Natural killer cell (primary cell): ENCODE results near the gene NAT10. TPM values are rescaled to one million over a fixed set of nuclear protein-coding genes. Genes with fewer than 3 reads are reported as not detected.
A peak's percentile ranks its signal among the peaks of the same experiment; 100 is the strongest.

Experiments used
- ATAC-seq, 3 donors: fragments of 150-1000 bp in 2 of 3; fragments of 200-7000 bp in 1 of 3; cut with Tn5 transposase; 1 replicate in 1 of 3; 2 replicates in 2 of 3; pipeline ENCODE4 v1.10.0; 2021; ENCODE audit warnings: mild to moderate bottlenecking in 2 of 3, moderate library complexity in 2 of 3
- DNase-seq, 2 donors: peaks; one replicate each; pipeline versions ENCODE4 v3.0.0 to v3.0.0-alpha.2; 2013 to 2021; ENCODE audit warnings: mixed read lengths in 1 of 2
- H3K27ac ChIP-seq: one replicate; pipeline ENCODE4 v1.5.1; 2013; ENCODE audit warnings: mild to moderate bottlenecking, low read length
- H3K27me3 ChIP-seq: one replicate; pipeline ENCODE4 v1.6.1; 2013; ENCODE audit warnings: low read length; ENCODE audit not compliant: control insufficient read depth, insufficient read depth
- H3K36me3 ChIP-seq: one replicate; pipeline ENCODE4 v1.6.1; 2013; ENCODE audit warnings: low read length; ENCODE audit not compliant: control insufficient read depth, insufficient read depth
- H3K4me1 ChIP-seq: one replicate; pipeline ENCODE4 v1.6.1; 2013; ENCODE audit warnings: low read length; ENCODE audit not compliant: control insufficient read depth, insufficient read depth
- H3K4me3 ChIP-seq: one replicate; pipeline ENCODE4 v1.5.1; 2013; ENCODE audit warnings: low read length
- H3K9me3 ChIP-seq: one replicate; pipeline ENCODE4 v1.6.1; 2013; ENCODE audit warnings: low read length; ENCODE audit not compliant: control insufficient read depth, insufficient read depth
- H3K27ac Mint-ChIP-seq, 2 donors: one replicate each; pipeline ENCODE4 v1.8.0; 2022; ENCODE audit warnings: mild to moderate bottlenecking in 2 of 2, mixed read lengths in 2 of 2, moderate library complexity in 1 of 2
- H3K27me3 Mint-ChIP-seq, 2 donors: one replicate each; pipeline ENCODE4 v1.8.0; 2022; ENCODE audit warnings: low read depth in 2 of 2, mixed read lengths in 2 of 2
- H3K36me3 Mint-ChIP-seq: one replicate; pipeline ENCODE4 v1.8.0; 2022; ENCODE audit warnings: mixed read lengths
- H3K4me1 Mint-ChIP-seq, 2 donors: one replicate each; pipeline ENCODE4 v1.8.0; 2022; ENCODE audit warnings: mixed read lengths in 2 of 2
- H3K4me3 Mint-ChIP-seq: one replicate; pipeline ENCODE4 v1.8.0; 2022; ENCODE audit warnings: mild to moderate bottlenecking, moderate library complexity, mixed read lengths
- H3K9me3 Mint-ChIP-seq, 2 donors: one replicate each; pipeline ENCODE4 v1.8.0; 2022; ENCODE audit warnings: mixed read lengths in 2 of 2
- CTCF ChIP-seq: fragments of 200-600 bp; IDR thresholded peaks from one replicate; pipeline ENCODE4 v1.8.0; 2022; ENCODE audit warnings: antibody characterized with exemption
- WGBS: methylation state at CpG from one replicate; pipeline ENCODE4 v1.1.7; 2013; ENCODE audit warnings: missing lambda C conversion rate; ENCODE audit not compliant: insufficient coverage; 5-methylcytosine and 5-hydroxymethylcytosine counted together
- intact Hi-C: fragments of 100-400 bp; cut with micrococcal nuclease; formaldehyde crosslinking; loops from one replicate; pipeline ENCODE4 v1.14.2; 2022
- total RNA-seq, 4 donors: library from RNA; stranded (reverse); fragments of 120-200 nt in 1 of 4; gene quantifications; one replicate each; pipeline versions ENCODE4 v1.2.3 to v1.2.4, GENCODE V29; 2013 to 2022

The NAT10 gene
- total RNA-seq, 3 donors from 2014 or later (not counting 1 experiment from before 2014, with no cell fraction given) = 40.3 to 53.6 (median 42.8) TPM

- no peaks in the 10 kb centered on the region for H3K9me3 Mint-ChIP-seq
- no peak for TF ChIP-seq CTCF
- WGBS = 59% methylated on average over 15 of the region's 16 CpGs
- no peaks in the 10 kb centered on the region for H3K27me3 Mint-ChIP-seq
- no peaks in the 10 kb centered on the region for H3K27me3 ChIP-seq
- no peak overlapping the region for H3K4me3 ChIP-seq
- H3K36me3 ChIP-seq = peaks cover 6% of the 10 kb centered on the region
- H3K27ac Mint-ChIP-seq = no peak overlapping the region
- intact Hi-C loops = no loop called here
- no peaks in the 10 kb centered on the region for H3K36me3 Mint-ChIP-seq
- H3K27ac ChIP-seq = no peak overlapping the region
- ATAC-seq (peak in 1 of 3 donors; percentile 33), DNase-seq (no peak)
- no peak overlapping the region for H3K4me3 Mint-ChIP-seq
- peaks cover 24% of the 10 kb centered on the region for H3K4me1 ChIP-seq
- H3K9me3 ChIP-seq = no peaks in the 10 kb centered on the region
- peaks cover 0 to 11% of the 10 kb centered on the region in 2 donors for H3K4me1 Mint-ChIP-seq
Measured at GRCh38 chr11:34154059-34154875, 48.8 kb downstream of the NAT10 start.

DNA sequence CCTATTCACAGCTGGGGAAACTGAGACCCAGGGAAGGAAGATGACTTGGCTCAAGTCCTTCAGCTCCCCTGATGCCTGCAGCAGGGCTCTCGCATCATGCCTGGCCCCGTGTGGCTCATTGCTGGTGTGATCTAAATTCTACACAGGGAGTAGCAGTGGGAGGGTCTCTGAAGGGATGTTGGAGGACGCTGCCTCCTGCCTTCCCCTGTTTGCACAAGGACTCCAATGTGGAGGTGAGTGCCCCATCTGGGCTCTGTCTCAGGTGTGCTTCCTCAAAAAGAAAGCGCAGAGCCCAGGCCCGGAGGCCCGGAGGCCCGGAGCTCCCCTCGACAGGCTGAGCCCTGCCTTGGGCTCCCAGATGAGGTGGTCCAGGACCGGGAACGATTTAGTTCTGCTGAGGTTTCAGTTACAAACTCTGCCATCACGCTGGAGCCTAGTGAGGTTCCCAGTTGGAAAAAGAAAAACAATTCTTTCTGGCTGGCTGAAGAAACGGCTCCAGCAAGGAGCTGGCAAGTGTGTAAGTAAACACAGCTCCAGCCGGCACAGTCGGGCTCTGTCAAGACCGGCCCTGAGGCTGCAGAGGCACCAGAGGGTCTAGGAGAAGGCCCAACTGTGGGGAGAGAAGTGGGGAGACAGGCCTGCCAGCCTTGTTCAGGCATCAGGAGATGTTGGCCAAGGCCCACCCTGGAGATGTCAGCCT lies 49.8 kb downstream of the NAT10 start:
- peaks cover 0 to 11% of the 10 kb centered on the region in 2 donors for H3K4me1 Mint-ChIP-seq
- no peak for TF ChIP-seq CTCF
- 95% methylated on average over 15 of the region's 15 CpGs for WGBS
- H3K27ac Mint-ChIP-seq = no peak overlapping the region
- no peaks in the 10 kb centered on the region for H3K36me3 Mint-ChIP-seq
- Histone ChIP-seq H3K36me3 (peaks cover under 1% of the 10 kb centered on the region), H3K4me3 (no peak overlapping the region), H3K27ac (no peak overlapping the region), H3K27me3 (no peaks in the 10 kb centered on the region), H3K9me3 (no peaks in the 10 kb centered on the region), H3K4me1 (peaks cover 24% of the 10 kb centered on the region)
- DNase-seq (no peak), ATAC-seq (no peak)
- no peak overlapping the region for H3K4me3 Mint-ChIP-seq
- H3K27me3 Mint-ChIP-seq = no peaks in the 10 kb centered on the region
- H3K9me3 Mint-ChIP-seq = no peaks in the 10 kb centered on the region
- intact Hi-C loops = no loop called here

GRCh38 chr11:34155757-34156062 lies 50.3 kb downstream of the NAT10 start:
- H3K4me3 ChIP-seq = no peak overlapping the region
- H3K9me3 ChIP-seq = no peaks in the 10 kb centered on the region
- no peak for DNase-seq
- H3K4me1 ChIP-seq = peaks cover 24% of the 10 kb centered on the region
- no peaks in the 10 kb centered on the region for H3K36me3 ChIP-seq
- 95% methylated on average over 2 of the region's 2 CpGs for WGBS
- ATAC-seq = no peak
- no peak overlapping the region for H3K27ac Mint-ChIP-seq
- no peaks in the 10 kb centered on the region for H3K27me3 ChIP-seq
- intact Hi-C loops = no loop called here
- no peaks in the 10 kb centered on the region for H3K9me3 Mint-ChIP-seq
- H3K27me3 Mint-ChIP-seq = no peaks in the 10 kb centered on the region
- no peaks in the 10 kb centered on the region for H3K36me3 Mint-ChIP-seq
- no peak for TF ChIP-seq CTCF
- peaks cover 0 to 11% of the 10 kb centered on the region in 2 donors for H3K4me1 Mint-ChIP-seq
- no peak overlapping the region for H3K27ac ChIP-seq
- no peak overlapping the region for H3K4me3 Mint-ChIP-seq
